ENCODE measurements around the gene SESN3.
A peak's percentile ranks its signal among the peaks of the same experiment; 100 is the strongest.
"Not testable (repeated sequence)": the region's sequence is repeated elsewhere in the genome, so short reads cannot be mapped to it uniquely, and the experiment has no call there.

The SESN3 gene

GRCh38 chr11:95231127-95231880 is at the start of gene SESN3:
Gene SESN3 (minus strand): TSS chr11:95231202. CDS start chr11:95230860, 342 bp downstream.
- DNase-seq (ENCODE audit: low read depth, low spot score), result peak; percentile 97

GRCh38 chr11:95279921-95280868 is 49.2 kb upstream of the SESN3 start:
- no peak for DNase-seq (ENCODE audit: low read depth, low spot score)

- DNase-seq (ENCODE audit: low read depth, low spot score), result no peak
These were observed 46.9 kb upstream of the SESN3 start for GRCh38 chr11:95277868-95278267.

- no peak for DNase-seq (ENCODE audit: low read depth, low spot score)
These were observed 45.1 kb upstream of the SESN3 start for GRCh38 chr11:95276139-95276538.

GRCh38 chr11:95273618-95274017 is 42.6 kb upstream of the SESN3 start:
- not testable (repeated sequence) for DNase-seq (ENCODE audit: low read depth, low spot score)

GRCh38 chr11:95269036-95269819 is 38.2 kb upstream of the SESN3 start:
- DNase-seq (ENCODE audit: low read depth, low spot score), result no peak

- DNase-seq (ENCODE audit: low read depth, low spot score), result no peak
These were observed 37.4 kb upstream of the SESN3 start for GRCh38 chr11:95268391-95268790.

- DNase-seq (ENCODE audit: low read depth, low spot score), result no peak
These were observed 36.7 kb upstream of the SESN3 start for GRCh38 chr11:95267601-95268213.

GRCh38 chr11:95266751-95267374 is 35.9 kb upstream of the SESN3 start:
- no peak for DNase-seq (ENCODE audit: low read depth, low spot score)

- no peak for DNase-seq (ENCODE audit: low read depth, low spot score)
These were observed 33.9 kb upstream of the SESN3 start for GRCh38 chr11:95264881-95265280.

GRCh38 chr11:95262994-95263765 is 32.2 kb upstream of the SESN3 start:
- DNase-seq (ENCODE audit: low read depth, low spot score), result no peak

- no peak for DNase-seq (ENCODE audit: low read depth, low spot score)
These were observed 26.5 kb upstream of the SESN3 start for GRCh38 chr11:95257456-95257971.

GRCh38 chr11:95256321-95256779 is 25.3 kb upstream of the SESN3 start:
- DNase-seq (ENCODE audit: low read depth, low spot score), result no peak

- no peak for DNase-seq (ENCODE audit: low read depth, low spot score)
These were observed 24.5 kb upstream of the SESN3 start for GRCh38 chr11:95255251-95256145.

GRCh38 chr11:95254716-95255115 is 23.7 kb upstream of the SESN3 start:
- DNase-seq (ENCODE audit: low read depth, low spot score), result no peak

GRCh38 chr11:95254131-95254704 is 23.2 kb upstream of the SESN3 start:
- DNase-seq (ENCODE audit: low read depth, low spot score), result peak; percentile 49

- no peak for DNase-seq (ENCODE audit: low read depth, low spot score)
These were observed 22.1 kb upstream of the SESN3 start for GRCh38 chr11:95253141-95253540.

- no peak for DNase-seq (ENCODE audit: low read depth, low spot score)
These were observed 21.6 kb upstream of the SESN3 start for GRCh38 chr11:95252586-95252985.

Data from activated naive CD8-positive, alpha-beta T cell treated with anti-CD3 and anti-CD28 coated beads, Interleukin-2, amount 50 U/mL, for 16 hours (primary cell).